ENCODE results near the gene FLT3LG.

GRCh38 chr19:49456326-49456725, 17.7 kb upstream of the FLT3LG start:
- TF ChIP-seq CTCF (conservative IDR thresholded peaks at IDR 0.05; ENCODE audit: low read depth, low read length) (no peak), EZH2phosphoT487 (IDR thresholded peaks at IDR 0.05; ENCODE audit: borderline replicate concordance, low read length) (no peak)
